HepG2 (cell line): ENCODE data around the gene HS3ST5. TPM values are rescaled to one million over a fixed set of nuclear protein-coding genes. Genes with fewer than 3 reads are reported as not detected.

ENCODE experiments used
- ATAC-seq: fragments of 200-7000 bp; cut with Tn5 transposase; 3 replicates; pipeline ENCODE4 v1.9.1; 2020; ENCODE audit warnings: mild to moderate bottlenecking, moderate library complexity
- BruUV-seq: library from RNA; stranded (reverse); fragments of 400-500 nt; replicated peaks from 2 replicates; lab custom pipeline; 2021; lab: Mats Ljungman, UMichigan
- CTCF ChIA-PET: fragments of 300-600 bp; formaldehyde crosslinking; extraction: SDS; loops from one replicate; lab custom pipeline; 2021; ENCODE audit warnings: low total read pairs, inconsistent platforms, low intra/inter-chr PET ratio; lab: Yijun Ruan, JAX
- POLR2A ChIA-PET: fragments of 350-600 bp; sonication (Branson Sonifier 250); formaldehyde crosslinking; loops from one replicate; lab custom pipeline; 2020; ENCODE audit warnings: antibody characterized with exemption, inconsistent platforms; lab: Yijun Ruan, JAX
- DNase-seq: peaks from one replicate; pipeline ENCODE4 v3.0.0-alpha.2; 2015; ENCODE audit warnings: low spot score
- FAIRE-seq: peaks from 3 replicates; lab custom pipeline; 2011; peaks lifted over from hg19 to GRCh38; lab: Jason Lieb, UNC
- H2AFZ ChIP-seq: one replicate; pipeline ENCODE4 v1.6.1; 2011; ENCODE audit warnings: low read length, inconsistent platforms
- H3K27ac ChIP-seq: fragments of 300-600 bp; 3 replicates; pipeline ENCODE4 v1.8.0; 2011; ENCODE audit warnings: mixed run types, mild to moderate bottlenecking, mixed read lengths, low read length, inconsistent platforms; ENCODE audit not compliant: insufficient read depth; ENCODE audit errors: extremely low read length
- H3K27me3 ChIP-seq, 2 experiments: fragments of 200-600 bp in 1 of 2; 2 replicates in 1 of 2; 3 replicates in 1 of 2; pipeline versions ENCODE4 v1.6.0 to v1.8.0; 2011; ENCODE audit warnings: low read length in 2 of 2, mild to moderate bottlenecking in 2 of 2, moderate library complexity in 2 of 2, inconsistent platforms in 1 of 2; ENCODE audit not compliant: insufficient read depth in 2 of 2, control insufficient read depth in 1 of 2
- H3K36me3 ChIP-seq, 2 experiments: fragments of 200-600 bp in 1 of 2; replicated peaks in 1 of 2; 2 replicates in 1 of 2; 3 replicates in 1 of 2; pipeline versions ENCODE4 v1.5.1 to v1.8.0; 2011; ENCODE audit warnings: low read length in 2 of 2, inconsistent platforms in 1 of 2; ENCODE audit not compliant: insufficient read depth in 2 of 2, control insufficient read depth in 1 of 2
- H3K4me1 ChIP-seq: 2 replicates; pipeline ENCODE4 v1.5.1; 2012; ENCODE audit warnings: low read length, inconsistent platforms; ENCODE audit not compliant: insufficient read depth
- H3K4me2 ChIP-seq: 2 replicates; pipeline ENCODE4 v1.6.0; 2011; ENCODE audit warnings: low read depth, low read length, inconsistent platforms
- H3K4me3 ChIP-seq, 3 experiments: fragments of 200-600 bp in 1 of 3; sonication (generic), shearing (Covaris generic) in 1 of 3; replicated peaks in 1 of 3; 2 replicates each; pipeline ENCODE4 v1.5.1; 2011 to 2016; ENCODE audit warnings: low read length in 3 of 3, inconsistent platforms in 2 of 3, low read depth in 2 of 3, mild to moderate bottlenecking in 2 of 3, control low read depth in 1 of 3, mixed read lengths in 1 of 3; ENCODE audit not compliant: insufficient read depth in 1 of 3
- H3K79me2 ChIP-seq: one replicate; pipeline ENCODE4 v1.6.1; 2011; ENCODE audit warnings: low read length, inconsistent platforms; ENCODE audit not compliant: insufficient read depth
- H3K9ac ChIP-seq: 2 replicates; pipeline ENCODE4 v1.6.0; 2011; ENCODE audit warnings: mild to moderate bottlenecking, low read depth, low read length, inconsistent platforms; ENCODE audit not compliant: insufficient read depth
- H3K9me3 ChIP-seq: 2 replicates; pipeline ENCODE4 v1.5.1; 2012; ENCODE audit warnings: mild to moderate bottlenecking, low read length
- H4K20me1 ChIP-seq: 2 replicates; pipeline ENCODE4 v1.6.0; 2011; ENCODE audit warnings: inconsistent platforms, mild to moderate bottlenecking, low read length, moderate library complexity; ENCODE audit not compliant: insufficient read depth
- ARHGAP35 ChIP-seq: sonication (generic); formaldehyde crosslinking; IDR thresholded peaks from 2 replicates; pipeline ENCODE4 v1.9.0; 2022; ENCODE audit warnings: mild to moderate bottlenecking, inconsistent platforms, moderate library complexity, missing genetic modification reagents, borderline replicate concordance
- ATRX ChIP-seq: sonication (generic); formaldehyde crosslinking; IDR thresholded peaks from 2 replicates; pipeline ENCODE4 v1.4.0; 2020; ENCODE audit warnings: missing genetic modification reagents, borderline replicate concordance
- CEBPG ChIP-seq: IDR thresholded peaks from 2 replicates; pipeline ENCODE4 v1.6.1; 2016
- EED ChIP-seq: sonication (generic); formaldehyde crosslinking; IDR thresholded peaks from 2 replicates; pipeline ENCODE4 v1.5.0; 2020; ENCODE audit warnings: mild to moderate bottlenecking, missing genetic modification reagents
- HOXA5 ChIP-seq: sonication (generic); formaldehyde crosslinking; IDR thresholded peaks from 2 replicates; pipeline ENCODE4 v1.4.0; 2020; ENCODE audit warnings: missing genetic modification reagents
- HOXA9 ChIP-seq: sonication (generic); formaldehyde crosslinking; IDR thresholded peaks from 2 replicates; pipeline ENCODE4 v1.8.1; 2022; ENCODE audit warnings: missing genetic modification reagents, mild to moderate bottlenecking, moderate library complexity, borderline replicate concordance
- IRX3 ChIP-seq: sonication (generic); formaldehyde crosslinking; IDR thresholded peaks from 2 replicates; pipeline ENCODE4 v1.8.1; 2023; ENCODE audit warnings: mild to moderate bottlenecking, low read depth, missing genetic modification reagents, borderline replicate concordance
- LBX2 ChIP-seq: sonication (generic); formaldehyde crosslinking; IDR thresholded peaks from 2 replicates; pipeline ENCODE4 v1.5.0; 2020; ENCODE audit warnings: missing genetic modification reagents, mild to moderate bottlenecking, borderline replicate concordance
- NBN ChIP-seq: fragments of 450-650 bp; conservative IDR thresholded peaks from 2 replicates; pipeline ENCODE4 v1.6.1; 2017
- NCOR1 ChIP-seq: fragments of 200-600 bp; sonication (generic); IDR thresholded peaks from 2 replicates; pipeline ENCODE4 v1.7.0; 2017; ENCODE audit warnings: antibody characterized with exemption, low read length, borderline replicate concordance
- NKX3-1 ChIP-seq: sonication (generic); formaldehyde crosslinking; IDR thresholded peaks from 2 replicates; pipeline ENCODE4 v1.5.0; 2020; ENCODE audit warnings: missing genetic modification reagents
- SOX5 ChIP-seq: IDR thresholded peaks from 2 replicates; pipeline ENCODE4 v1.6.1; 2016; ENCODE audit warnings: borderline replicate concordance
- XRCC5 ChIP-seq: fragments of 200-400 bp; formaldehyde crosslinking; optimal IDR thresholded peaks from 2 replicates; pipeline ENCODE3; 2017; ENCODE audit warnings: mild to moderate bottlenecking, low read length
- ZFAT ChIP-seq: sonication (generic); formaldehyde crosslinking; conservative IDR thresholded peaks from 2 replicates; pipeline ENCODE4 v1.8.1; 2023; ENCODE audit warnings: missing genetic modification reagents, inconsistent platforms
- ZFX ChIP-seq: sonication (generic); formaldehyde crosslinking; IDR thresholded peaks from 2 replicates; pipeline ENCODE4 v1.4.0; 2020; ENCODE audit warnings: mild to moderate bottlenecking, low read depth, missing genetic modification reagents, moderate library complexity
- ZNF12 ChIP-seq: sonication (generic); formaldehyde crosslinking; IDR thresholded peaks from 2 replicates; pipeline ENCODE4 v1.5.0; 2020; ENCODE audit warnings: missing genetic modification reagents
- ZNF343 ChIP-seq: sonication (generic); formaldehyde crosslinking; IDR thresholded peaks from 2 replicates; pipeline ENCODE4 v1.4.0; 2020; ENCODE audit warnings: mild to moderate bottlenecking, missing genetic modification reagents
- ZNF607 ChIP-seq: sonication (generic); formaldehyde crosslinking; IDR thresholded peaks from 2 replicates; pipeline ENCODE4 v1.5.1; 2020; ENCODE audit warnings: missing genetic modification reagents, mild to moderate bottlenecking, borderline replicate concordance
- ZNF841 ChIP-seq: sonication (generic); formaldehyde crosslinking; IDR thresholded peaks from 2 replicates; pipeline ENCODE4 v1.8.1; 2023; ENCODE audit warnings: missing genetic modification reagents, borderline replicate concordance
- WGBS: methylation state at CpG from one replicate; pipeline ENCODE4 v1.1.6; 2017; ENCODE audit warnings: low lambda C conversion rate; 5-methylcytosine and 5-hydroxymethylcytosine counted together
- in situ Hi-C: cut with HindIII; loops from 2 replicates; pipeline ENCODE4 v1.10.0; 2017; ENCODE audit warnings: low pct_unique_long_range_greater_than_20kb; ENCODE audit not compliant: extremely low pct_ligation_motif_present
- intact Hi-C: fragments of 100-400 bp; cut with micrococcal nuclease; formaldehyde crosslinking; loops from one replicate; pipeline ENCODE4 v1.10.0; 2022; ENCODE audit not compliant: unreplicated experiment
- polyA plus RNA-seq, 8 experiments: library from polyadenylated mRNA; depleted of rRNA in 3 of 8; stranded (reverse) in 7 of 8; unstranded in 1 of 8; fragments of >200 nt; fragmentation: Illumina TruSeq in 4 of 8; extraction: Trizol in 4 of 8; gene quantifications; 2 replicates each; pipeline versions ENCODE4 v1.2.1 to v1.2.3, GENCODE V29; 2011 to 2016; ENCODE audit warnings: low read depth in 4 of 8, missing spikeins in 1 of 8, mixed read lengths in 1 of 8; ENCODE audit not compliant: insufficient read depth in 1 of 8
- total RNA-seq, 5 experiments: library from RNA; depleted of rRNA; stranded (reverse); fragments of >200 nt; fragmentation: Illumina TruSeq; extraction: Trizol; gene quantifications; 2 replicates each; pipeline ENCODE4 v1.2.3, GENCODE V29; 2016; ENCODE audit warnings: low read depth in 1 of 5
- TF ChIP-seq, protein P1 (sequence below): sonication (generic); formaldehyde crosslinking; IDR thresholded peaks from 2 replicates; pipeline ENCODE4 v1.9.0; 2022; ENCODE audit warnings: low read depth, missing genetic modification reagents

The HS3ST5 gene
- total and polyA plus RNA-seq, 2 of the 13 experiments (the other 11 are each of a cell fraction or from before 2014, with no cell fraction given) = 1.1 to 1.6 TPM

- Histone ChIP-seq H2AFZ (no peak overlapping the region), H3K27me3 (no peaks in the 10 kb centered on the region), H3K9ac (no peak overlapping the region), H3K9me3 (no peaks in the 10 kb centered on the region), H3K27ac (no peak overlapping the region), H3K4me2 (no peak overlapping the region), H3K4me3 (no peak overlapping the region), H3K79me2 (no peaks in the 10 kb centered on the region), H4K20me1 (no peaks in the 10 kb centered on the region), H3K36me3 (no peaks in the 10 kb centered on the region; a peak in 1 of 5 replicates), H3K4me1 (no peaks in the 10 kb centered on the region)
- 87% methylated on average over 4 of the region's 4 CpGs for WGBS
- no TSS peak for BruUV-seq
- no peak for DNase-seq
- intact Hi-C loops (no loop called here), in situ Hi-C loops (no loop called here)
- ChIA-PET CTCF (no interaction called here), POLR2A (no interaction called here)
- ATAC-seq = no peak
- no peak for FAIRE-seq
- TF ChIP-seq ZNF607 (CRISPR knock-in tag) = no peak
- TF ChIP-seq SOX5 (CRISPR knock-in tag) = no peak
- no peak for TF ChIP-seq NCOR1
- no peak for TF ChIP-seq HOXA5 (CRISPR knock-in tag)
Measured at GRCh38 chr6:114058435-114058834, 284.4 kb downstream of the HS3ST5 start.

DNA sequence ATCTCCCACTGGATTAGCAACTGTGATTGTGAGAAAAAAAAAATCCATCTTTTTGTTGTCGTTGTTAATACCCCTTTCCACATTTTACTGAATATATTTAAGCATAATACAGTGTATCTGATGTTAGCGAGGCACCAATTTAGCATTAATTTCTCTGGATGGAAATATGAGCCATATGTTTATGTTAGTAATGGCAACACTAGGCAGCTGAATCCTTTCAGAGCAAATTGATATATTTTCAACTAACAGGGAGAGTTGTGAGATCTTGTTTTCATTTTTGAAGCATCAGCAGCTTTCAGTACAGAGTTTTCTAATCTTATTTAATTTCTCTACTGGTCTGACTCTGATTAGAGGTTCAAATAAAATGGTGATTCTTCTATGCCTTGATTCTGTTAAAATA lies 287.1 kb downstream of the HS3ST5 start:
- no peaks in the 10 kb centered on the region for H3K4me1 ChIP-seq
- no peaks in the 10 kb centered on the region for H4K20me1 ChIP-seq
- no peak overlapping the region for H2AFZ ChIP-seq
- no peaks in the 10 kb centered on the region for H3K27me3 ChIP-seq
- FAIRE-seq = no peak
- ATAC-seq = no peak
- CTCF ChIA-PET = no interaction called here
- in situ Hi-C loops = no loop called here
- DNase-seq = no peak
- intact Hi-C loops = loop anchor here (1.0 kb wide), 1 partner anchor 28 kb away; no protein-coding TSS in a partner anchor
- no peak overlapping the region for H3K4me3 ChIP-seq
- WGBS = 72% methylated on average over 2 of the region's 2 CpGs
- BruUV-seq = no TSS peak
- H3K9ac ChIP-seq = no peak overlapping the region
- no peaks in the 10 kb centered on the region for H3K9me3 ChIP-seq
- POLR2A ChIA-PET = no interaction called here
- no peak overlapping the region for H3K4me2 ChIP-seq
- no peaks in the 10 kb centered on the region for H3K79me2 ChIP-seq
- H3K36me3 ChIP-seq = no peaks in the 10 kb centered on the region; a peak in 1 of 5 replicates
- no peak overlapping the region for H3K27ac ChIP-seq
- TF ChIP-seq ATRX (CRISPR knock-in tag) = no peak
- no peak for TF ChIP-seq NKX3-1
- TF ChIP-seq CEBPG = no peak
- no peak for TF ChIP-seq ZNF343
- TF ChIP-seq ZFAT (CRISPR knock-in tag) = no peak
- no peak for TF ChIP-seq ZNF12 (CRISPR knock-in tag)
- no peak for TF ChIP-seq NBN
- TF ChIP-seq, protein P1, sequence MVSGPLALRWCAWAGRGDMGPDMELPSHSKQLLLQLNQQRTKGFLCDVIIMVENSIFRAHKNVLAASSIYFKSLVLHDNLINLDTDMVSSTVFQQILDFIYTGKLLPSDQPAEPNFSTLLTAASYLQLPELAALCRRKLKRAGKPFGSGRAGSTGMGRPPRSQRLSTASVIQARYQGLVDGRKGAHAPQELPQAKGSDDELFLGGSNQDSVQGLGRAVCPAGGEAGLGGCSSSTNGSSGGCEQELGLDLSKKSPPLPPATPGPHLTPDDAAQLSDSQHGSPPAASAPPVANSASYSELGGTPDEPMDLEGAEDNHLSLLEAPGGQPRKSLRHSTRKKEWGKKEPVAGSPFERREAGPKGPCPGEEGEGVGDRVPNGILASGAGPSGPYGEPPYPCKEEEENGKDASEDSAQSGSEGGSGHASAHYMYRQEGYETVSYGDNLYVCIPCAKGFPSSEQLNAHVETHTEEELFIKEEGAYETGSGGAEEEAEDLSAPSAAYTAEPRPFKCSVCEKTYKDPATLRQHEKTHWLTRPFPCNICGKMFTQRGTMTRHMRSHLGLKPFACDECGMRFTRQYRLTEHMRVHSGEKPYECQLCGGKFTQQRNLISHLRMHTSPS (CRISPR knock-in tag) = no peak
- TF ChIP-seq LBX2 (CRISPR knock-in tag) = no peak
- no peak for TF ChIP-seq HOXA9 (CRISPR knock-in tag)
- no peak for TF ChIP-seq ZFX (CRISPR knock-in tag)
- no peak for TF ChIP-seq EED (CRISPR knock-in tag)
- TF ChIP-seq ARHGAP35 (CRISPR knock-in tag) = no peak
- TF ChIP-seq XRCC5 = no peak
- no peak for TF ChIP-seq IRX3 (CRISPR knock-in tag)
- no peak for TF ChIP-seq ZNF841 (CRISPR knock-in tag)
